HG03565 (cell line): Measurements from ENCODE around the gene MYH14.

ENCODE experiments used
- ATAC-seq: cut with Tn5 transposase; IDR thresholded peaks from one replicate; pipeline ENCODE4 v1.9.1; 2021; ENCODE audit warnings: mild to moderate bottlenecking, moderate library complexity; ENCODE audit not compliant: unreplicated experiment

The MYH14 gene

DNA sequence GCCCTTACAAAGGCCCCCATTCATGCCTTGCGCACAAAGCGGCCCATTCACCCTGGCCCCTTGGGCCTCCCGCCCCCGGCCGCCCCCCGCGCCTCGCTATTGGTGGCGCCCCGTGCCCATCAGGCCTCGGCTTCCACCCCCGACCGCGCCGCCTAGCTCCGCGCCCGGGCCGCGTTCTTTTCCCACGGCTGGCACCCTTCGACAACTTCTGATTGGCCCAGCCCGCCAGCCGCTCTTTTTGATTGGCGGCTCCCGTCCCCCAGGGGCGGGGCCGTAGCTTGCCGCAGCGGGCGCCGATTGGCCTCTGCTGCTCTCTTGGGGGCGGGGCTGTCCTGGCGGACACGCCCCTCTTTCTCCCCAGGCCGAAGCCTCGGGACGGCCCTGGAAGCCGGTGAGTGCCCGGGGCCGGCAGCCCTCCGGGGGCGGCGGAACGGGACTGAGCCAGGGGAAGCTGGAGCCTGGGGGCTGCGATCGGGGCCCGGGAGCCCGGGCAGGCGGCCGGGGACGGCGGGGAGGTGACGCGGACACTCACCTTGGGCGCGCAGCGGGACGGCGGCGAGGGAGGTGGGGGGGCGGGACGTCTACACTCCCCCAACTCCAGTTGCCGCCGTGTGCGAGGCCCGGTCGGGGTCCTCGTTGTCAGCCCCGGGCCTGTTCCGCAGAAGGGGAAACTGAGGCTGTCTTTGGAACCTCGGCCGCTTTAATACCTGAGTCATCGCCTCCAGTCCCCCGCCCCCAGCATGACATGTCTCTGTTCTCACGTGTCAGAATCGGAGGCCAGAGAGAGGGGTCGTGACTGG lies at the start of gene MYH14:
Gene MYH14 (plus strand): TSS at position 342 of the 800 bp plus-strand sequence. CDS start 6,744 bp downstream, outside the sequence.
- no peak for ATAC-seq

DNA sequence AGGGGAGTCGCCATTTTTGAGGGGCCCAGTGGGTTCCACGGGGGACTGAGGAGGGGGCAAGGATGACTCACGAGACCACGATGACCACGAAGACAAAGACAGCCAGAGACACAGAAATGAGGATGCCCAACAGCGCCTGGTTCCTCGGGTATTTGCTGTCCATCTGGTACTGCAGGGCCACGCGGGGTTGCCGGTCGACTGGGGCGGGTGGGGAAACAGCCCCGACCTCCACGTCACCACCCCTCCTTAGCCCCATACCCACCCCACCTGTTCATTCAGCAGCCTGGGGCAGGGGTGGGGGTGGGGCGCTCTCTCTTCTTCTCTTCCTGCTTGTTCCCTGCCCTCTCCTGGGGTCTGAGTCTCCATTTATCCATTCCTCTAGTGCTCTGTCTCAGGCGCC lies 48.9 kb upstream of the MYH14 start:
- ATAC-seq = no peak

DNA sequence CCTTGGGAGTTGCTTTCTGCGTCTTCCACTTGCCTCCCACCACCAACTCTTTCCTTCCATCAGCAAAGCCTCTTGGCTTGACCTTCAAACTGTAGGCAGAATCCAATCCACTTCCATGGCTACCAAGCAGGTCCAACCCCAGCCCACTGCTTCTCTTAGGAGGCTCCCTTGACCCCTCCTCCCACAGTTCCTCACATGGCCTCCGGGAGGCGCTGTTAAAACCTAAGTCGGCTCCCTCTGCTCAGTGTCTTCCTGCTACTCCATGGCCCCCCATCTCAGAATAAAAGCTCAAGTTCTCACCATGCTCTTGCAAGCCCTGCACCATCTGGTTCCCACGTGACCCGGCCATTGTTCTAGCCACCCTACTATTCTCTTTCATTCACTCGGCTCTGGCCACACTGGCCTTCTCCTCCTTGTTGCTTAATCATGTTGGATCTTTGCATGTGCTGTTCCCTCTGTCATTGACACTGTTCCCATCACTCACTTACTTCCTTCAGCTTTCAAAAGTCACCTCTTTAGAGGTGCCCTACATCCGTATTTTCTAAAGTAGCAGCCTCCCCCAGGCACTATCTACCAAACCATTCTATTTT lies 47.8 kb upstream of the MYH14 start:
- ATAC-seq = no peak

DNA sequence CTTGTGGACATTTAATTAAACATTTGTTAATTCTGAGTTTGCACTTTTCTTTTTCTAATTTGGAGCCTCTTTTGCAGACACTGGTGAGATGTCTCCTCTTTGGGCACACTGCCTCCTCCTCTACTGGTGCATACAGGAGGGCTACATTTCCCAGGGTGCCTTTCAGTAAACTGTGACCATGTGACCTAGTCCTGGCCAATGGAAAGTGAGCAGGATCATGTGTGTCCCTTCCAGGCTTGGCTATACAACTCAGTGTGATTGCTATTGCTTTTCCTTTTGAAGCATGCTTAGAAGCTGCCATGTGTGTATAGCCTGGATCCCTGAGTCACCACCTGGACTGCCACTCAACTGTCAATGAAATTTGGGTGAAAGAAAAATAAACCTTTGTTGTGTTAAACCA lies 44.8 kb upstream of the MYH14 start:
- ATAC-seq = no peak

- no peak for ATAC-seq
Observed at GRCh38 chr19:50159078-50159477, 44.3 kb upstream of the MYH14 start.

- no peak for ATAC-seq
Observed at GRCh38 chr19:50162988-50163387, 40.4 kb upstream of the MYH14 start, which contains the start of gene IZUMO2. Gene IZUMO2, minus strand, starts transcription at chr19:50163281. Its CDS starts 87 bp downstream, at chr19:50163194.

DNA sequence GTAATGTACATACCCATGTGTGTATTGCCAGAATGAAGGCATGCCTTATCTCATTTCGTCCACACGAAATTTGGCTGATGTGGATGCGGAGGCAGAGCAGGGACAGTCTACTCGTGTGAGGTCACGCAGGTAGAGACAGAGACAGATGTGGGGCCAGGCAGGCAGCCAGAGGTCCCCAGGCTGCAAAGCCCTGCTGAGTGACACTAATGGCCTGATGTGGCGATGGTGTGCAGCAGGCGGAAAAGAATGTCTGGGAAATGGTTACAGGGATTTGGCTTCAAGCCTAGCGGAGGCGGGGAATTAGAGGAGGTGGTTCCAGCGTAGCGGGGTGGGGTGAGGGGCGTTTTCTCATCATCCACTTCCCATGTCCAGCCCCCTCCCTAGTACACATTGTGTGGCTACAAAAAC lies 36.1 kb upstream of the MYH14 start:
- ATAC-seq = no peak

DNA sequence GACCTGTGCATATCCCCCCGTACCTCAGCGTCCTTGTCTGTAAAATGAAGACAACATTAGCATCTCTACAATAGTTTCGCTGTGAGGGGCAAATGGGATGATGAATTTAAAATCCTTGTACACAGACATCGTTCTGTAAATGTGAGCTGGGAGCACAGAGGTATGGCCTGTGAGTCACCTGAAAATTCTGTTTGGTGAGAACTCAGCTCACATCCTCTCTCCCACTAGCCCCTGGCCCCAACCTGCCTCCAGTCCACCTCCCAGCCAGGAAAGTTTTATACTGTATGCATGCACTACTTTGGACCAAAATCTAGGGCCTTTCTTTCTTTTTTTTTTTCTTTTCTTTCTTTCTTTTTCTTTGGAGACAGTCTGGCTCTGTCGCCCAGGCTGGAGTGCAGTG lies 31.7 kb upstream of the MYH14 start:
- no peak for ATAC-seq

DNA sequence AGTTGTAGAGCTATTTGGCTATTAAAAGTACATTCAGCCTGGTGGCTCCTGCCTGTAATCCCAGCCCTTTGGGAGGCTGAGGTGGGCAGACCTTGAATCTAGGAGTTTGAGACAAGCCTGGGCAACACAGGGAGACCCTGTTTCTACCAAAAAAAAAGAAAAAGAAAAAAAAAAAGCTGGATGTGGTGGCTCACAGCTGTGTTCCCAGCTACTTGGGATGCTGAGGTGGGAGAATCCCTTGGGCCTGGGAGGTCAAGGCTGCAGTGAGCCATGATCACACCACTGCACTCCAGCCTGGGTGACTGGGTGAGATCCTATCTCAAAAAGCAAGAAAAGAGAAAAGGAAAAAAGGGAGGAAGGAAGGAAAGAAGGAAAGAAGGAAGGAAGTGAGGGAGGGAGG lies 30.7 kb upstream of the MYH14 start:
- no peak for ATAC-seq

DNA sequence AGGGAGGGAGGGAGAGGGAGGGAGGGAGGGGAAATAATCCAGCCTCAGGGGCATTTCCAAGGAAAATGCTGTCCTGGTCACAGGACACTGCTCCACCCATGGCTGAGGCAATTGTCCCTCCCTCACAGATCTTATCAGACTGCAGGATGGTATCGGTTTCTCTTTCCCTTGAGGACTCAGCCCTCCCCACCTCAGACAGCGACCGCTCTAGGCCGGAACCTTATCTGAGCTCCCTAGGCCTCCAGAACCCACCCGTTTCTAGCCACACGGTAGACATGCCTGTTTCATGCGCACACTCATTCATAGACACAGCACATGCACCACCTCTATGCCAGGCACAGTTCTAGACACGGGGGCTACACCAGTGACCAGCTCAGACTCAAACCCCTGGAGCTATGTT lies 30.3 kb upstream of the MYH14 start:
- no peak for ATAC-seq

GRCh38 chr19:50174100-50174793 lies 29.2 kb upstream of the MYH14 start:
- ATAC-seq = no peak

DNA sequence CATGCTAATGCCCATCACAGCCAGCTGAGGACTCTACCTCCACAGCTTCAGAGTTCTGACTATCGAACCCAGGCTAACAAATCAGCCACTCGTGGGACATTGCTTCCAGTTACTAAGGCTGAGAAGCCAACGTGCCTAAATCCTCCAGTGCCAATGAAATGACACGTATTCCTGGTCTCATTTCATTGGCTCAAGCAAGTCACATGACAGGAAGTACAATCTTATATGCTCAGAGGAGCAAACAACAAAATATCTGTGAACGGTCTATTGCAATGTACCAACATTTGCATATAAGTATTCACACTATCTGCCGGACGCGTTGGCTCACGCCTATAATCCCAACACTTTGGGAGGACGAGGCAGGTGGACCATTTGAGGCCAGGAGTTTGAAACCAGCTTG lies 27.5 kb upstream of the MYH14 start:
- ATAC-seq = no peak

DNA sequence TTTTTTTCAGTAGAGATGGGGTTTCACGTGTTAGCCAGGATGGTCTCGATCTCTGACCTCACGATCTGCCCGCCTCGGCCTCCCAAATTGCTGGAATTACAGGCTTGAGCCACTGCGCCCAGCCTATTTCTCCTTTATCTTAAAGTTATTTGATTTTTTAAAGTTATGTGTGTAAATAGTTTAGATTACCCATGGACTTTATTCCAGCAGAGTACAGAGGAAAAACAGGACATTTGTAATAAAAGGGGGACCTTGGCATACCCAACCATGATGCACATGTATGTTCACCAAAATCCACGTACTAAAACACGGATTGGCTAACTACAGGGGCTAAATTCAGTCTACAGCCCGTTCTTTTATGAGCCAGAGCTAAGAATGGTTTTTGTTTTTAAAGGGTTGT lies 26.6 kb upstream of the MYH14 start:
- no peak for ATAC-seq

DNA sequence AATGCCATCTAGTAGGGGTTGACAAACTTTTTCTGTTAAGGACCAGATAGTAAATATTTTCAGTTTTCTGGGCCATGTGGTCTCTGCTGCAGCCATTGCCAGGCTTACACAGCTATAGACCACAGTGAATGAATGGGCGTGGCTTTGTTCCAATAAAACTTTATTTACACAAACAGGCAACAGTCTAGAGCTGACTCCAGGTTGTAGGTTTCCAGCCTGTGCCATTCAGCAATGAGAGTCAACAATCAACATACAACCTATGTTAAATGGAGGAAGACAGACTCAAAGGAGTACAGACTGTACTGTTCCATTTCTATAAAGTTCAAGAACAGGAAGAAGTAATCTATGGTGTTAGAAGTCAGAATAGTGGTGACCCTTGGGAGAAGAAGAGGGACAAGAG lies 25.1 kb upstream of the MYH14 start:
- no peak for ATAC-seq

- no peak for ATAC-seq
Observed at GRCh38 chr19:50178859-50179537, 24.4 kb upstream of the MYH14 start.

- ATAC-seq = no peak
Observed at GRCh38 chr19:50181121-50181520, 22.3 kb upstream of the MYH14 start.

- no peak for ATAC-seq
Observed at GRCh38 chr19:50184196-50184595, 19.2 kb upstream of the MYH14 start.

DNA sequence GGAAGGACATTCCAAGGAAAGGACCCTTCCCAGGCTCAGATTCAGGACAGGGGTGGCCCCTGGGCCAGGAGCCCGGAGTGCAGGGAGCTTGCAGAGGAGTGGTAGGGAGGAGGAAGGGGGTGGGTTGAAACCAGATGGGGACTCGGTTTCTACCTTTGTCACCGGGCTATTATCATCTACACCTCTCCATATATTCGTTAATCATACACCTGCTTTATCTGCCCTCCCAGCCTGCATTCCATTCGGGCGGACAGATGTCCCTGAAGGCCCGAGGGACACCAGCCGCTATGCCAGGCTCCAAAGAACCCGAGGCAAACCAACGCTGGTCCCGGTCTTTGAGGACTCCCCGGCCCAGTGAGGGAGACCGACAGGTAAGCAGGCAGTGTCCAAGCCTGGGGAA lies 15.5 kb upstream of the MYH14 start:
- no peak for ATAC-seq

- ATAC-seq = no peak
Observed at GRCh38 chr19:50189331-50189730, 14.1 kb upstream of the MYH14 start.

DNA sequence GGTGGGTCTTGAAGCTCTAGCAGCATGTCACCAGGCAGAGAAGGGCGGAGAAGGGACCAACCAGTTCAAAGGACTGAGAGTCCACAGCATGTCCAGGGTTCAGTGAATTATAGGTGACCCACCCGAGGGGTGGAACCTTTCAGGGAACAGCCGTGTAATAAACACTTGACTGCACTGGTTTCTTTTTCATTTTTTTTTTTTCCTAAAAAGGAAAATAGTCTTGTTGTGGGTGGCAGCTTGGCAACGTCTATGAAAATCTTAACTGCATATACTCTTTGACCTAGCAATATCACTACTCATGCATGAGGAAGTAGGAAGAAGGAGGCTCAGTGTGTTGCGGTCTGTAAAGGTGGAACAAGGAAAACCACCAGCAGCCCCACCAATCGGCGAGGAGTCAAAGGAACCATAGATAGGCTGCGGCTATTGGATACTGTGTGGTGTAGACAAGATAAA lies 13.0 kb upstream of the MYH14 start:
- no peak for ATAC-seq

DNA sequence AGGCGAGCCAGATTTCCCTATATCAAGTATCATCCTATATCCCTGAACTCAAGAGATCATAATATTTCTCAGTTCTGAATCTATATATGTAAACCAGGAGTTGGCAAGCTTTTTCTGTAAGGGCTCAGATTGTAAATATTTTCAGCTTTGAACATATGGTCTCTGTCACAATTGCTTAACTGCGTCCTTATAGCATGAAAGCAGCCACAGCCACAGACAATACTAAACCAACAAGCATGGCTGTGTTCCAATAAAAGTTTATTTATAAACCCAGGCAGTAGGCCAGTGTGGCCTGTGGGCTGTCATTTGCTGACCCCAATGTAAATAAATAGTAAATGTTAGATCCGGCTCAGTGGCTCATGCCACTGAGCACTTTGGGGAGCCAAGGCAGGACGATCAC lies 12.2 kb upstream of the MYH14 start:
- ATAC-seq = no peak
